Measurements from ENCODE around the gene CRB2. TPM values are rescaled to one million over a fixed set of nuclear protein-coding genes. Genes with fewer than 3 reads are reported as not detected.

Gene CRB2
- total RNA-seq, 2 donors from 2014 or later = under 0.01 to 1.3 TPM

GRCh38 chr9:123365287-123365880 is 9.4 kb downstream of the CRB2 start:
- WGBS, 2 donors = 82 to 86% methylated on average over 11 to 12 of the region's 12 CpGs

GRCh38 chr9:123365881-123366528 is 10.0 kb downstream of the CRB2 start:
- no peak for TF ChIP-seq POLR2A (IDR thresholded peaks at IDR 0.05)
- TF ChIP-seq CTCF (IDR thresholded peaks at IDR 0.05) = no peak
- H3K27me3 ChIP-seq = peaks cover 0 to 7% of the 10 kb centered on the region in 2 donors
- H3K4me1 ChIP-seq = no peaks in the 10 kb centered on the region
- no peaks in the 10 kb centered on the region for H3K9me3 ChIP-seq
- no peak overlapping the region for H3K27ac ChIP-seq
- no peaks in the 10 kb centered on the region for H3K36me3 ChIP-seq (replicated peaks in 1 of 2; ENCODE audit: insufficient read depth in 1 of 2, low read depth in 2 of 2)
- no peak for ATAC-seq
- WGBS, 2 donors = 57 to 62% methylated on average over 8 to 54 of the region's 67 CpGs
- H3K4me3 ChIP-seq = no peak overlapping the region
- intact Hi-C loops (cut with DNase I) = no loop called here
- DNase-seq = no peak

More at GRCh38 chr9:123365287-123365880, 9.4 kb downstream of the CRB2 start:
- Histone ChIP-seq H3K36me3 (replicated peaks in 1 of 2; ENCODE audit: insufficient read depth in 1 of 2, low read depth in 2 of 2) (no peaks in the 10 kb centered on the region), H3K27me3 (peaks cover 0 to 7% of the 10 kb centered on the region in 2 donors), H3K4me3 (no peak overlapping the region), H3K27ac (no peak overlapping the region), H3K4me1 (peaks cover 1% of the 10 kb centered on the region), H3K9me3 (no peaks in the 10 kb centered on the region)
- DNase-seq = no peak
- intact Hi-C loops (cut with DNase I) = no loop called here
- ATAC-seq = no peak
- no peak for TF ChIP-seq CTCF (IDR thresholded peaks at IDR 0.05)
- TF ChIP-seq POLR2A (IDR thresholded peaks at IDR 0.05) = no peak

- ATAC-seq = no peak
- Histone ChIP-seq H3K27ac (no peak overlapping the region), H3K27me3 (peaks cover 0 to 7% of the 10 kb centered on the region in 2 donors), H3K4me1 (peaks cover 3% of the 10 kb centered on the region), H3K36me3 (replicated peaks in 1 of 2; ENCODE audit: insufficient read depth in 1 of 2, low read depth in 2 of 2) (no peaks in the 10 kb centered on the region), H3K4me3 (no peak overlapping the region), H3K9me3 (no peaks in the 10 kb centered on the region)
- intact Hi-C loops (cut with DNase I) = no loop called here
- 51 to 74% methylated on average over 4 to 10 of the region's 10 CpGs for WGBS, 2 donors
- no peak for TF ChIP-seq CTCF (IDR thresholded peaks at IDR 0.05)
- TF ChIP-seq POLR2A (IDR thresholded peaks at IDR 0.05) = no peak
- DNase-seq = no peak
Observed at GRCh38 chr9:123368023-123368422, 12.0 kb downstream of the CRB2 start.

- Histone ChIP-seq H3K4me3 (no peak overlapping the region), H3K27me3 (peaks cover 0 to 9% of the 10 kb centered on the region in 2 donors), H3K36me3 (replicated peaks in 1 of 2; ENCODE audit: insufficient read depth in 1 of 2, low read depth in 2 of 2) (no peaks in the 10 kb centered on the region), H3K9me3 (no peaks in the 10 kb centered on the region), H3K27ac (no peak overlapping the region), H3K4me1 (peaks cover 9% of the 10 kb centered on the region)
- TF ChIP-seq CTCF (IDR thresholded peaks at IDR 0.05) (no peak), POLR2A (IDR thresholded peaks at IDR 0.05) (no peak)
- WGBS, 2 donors = 73 to 75% methylated on average over 2 to 6 of the region's 6 CpGs
- DNase-seq (no peak), ATAC-seq (no peak)
- intact Hi-C loops (cut with DNase I) = no loop called here
Observed at GRCh38 chr9:123368536-123369153, 12.6 kb downstream of the CRB2 start.

Data from body of pancreas (tissue), 4 donors.